GM19324 (cell line): Measurements from ENCODE around the gene FBXO46.
"Not testable (repeated sequence)": the region's sequence is repeated elsewhere in the genome, so short reads cannot be mapped to it uniquely, and the experiment has no call there.

ENCODE experiments used
- ATAC-seq: cut with Tn5 transposase; IDR thresholded peaks from one replicate; pipeline ENCODE4 v1.9.1; 2021; ENCODE audit warnings: mild to moderate bottlenecking, moderate library complexity; ENCODE audit not compliant: unreplicated experiment, low FRiP score

The FBXO46 gene

GRCh38 chr19:45766869-45767346 is 36.2 kb upstream of the FBXO46 start:
- ATAC-seq = no peak

DNA sequence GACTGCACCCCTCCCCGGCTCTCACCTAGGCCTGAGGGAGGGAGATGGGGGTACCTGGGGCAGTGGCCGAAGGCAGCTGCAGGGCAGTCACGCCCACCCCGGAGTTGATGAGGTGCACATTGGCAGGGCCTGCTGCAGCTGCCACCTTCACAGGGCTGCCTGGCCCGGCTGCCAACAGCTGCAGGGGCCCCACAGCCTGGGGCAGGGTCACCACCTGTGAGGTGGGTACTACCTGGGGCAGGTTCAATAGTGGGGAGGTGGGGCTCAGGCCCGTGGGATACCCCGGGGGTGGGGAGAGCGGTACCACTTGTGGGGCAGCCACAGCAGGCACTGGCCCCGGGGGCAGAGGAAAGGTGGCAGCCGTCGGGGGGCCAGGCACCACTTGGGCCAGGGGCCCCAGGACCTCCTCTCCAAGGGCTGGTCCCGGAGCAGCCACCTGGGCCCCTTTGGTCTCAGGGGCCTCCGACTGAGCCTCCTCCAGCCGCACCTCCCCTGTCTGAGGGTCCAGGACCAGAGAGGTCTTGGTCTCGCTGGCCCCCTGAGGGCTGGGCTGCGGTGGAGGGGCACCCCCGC is 35.7 kb upstream of the FBXO46 start:
- no peak for ATAC-seq

DNA sequence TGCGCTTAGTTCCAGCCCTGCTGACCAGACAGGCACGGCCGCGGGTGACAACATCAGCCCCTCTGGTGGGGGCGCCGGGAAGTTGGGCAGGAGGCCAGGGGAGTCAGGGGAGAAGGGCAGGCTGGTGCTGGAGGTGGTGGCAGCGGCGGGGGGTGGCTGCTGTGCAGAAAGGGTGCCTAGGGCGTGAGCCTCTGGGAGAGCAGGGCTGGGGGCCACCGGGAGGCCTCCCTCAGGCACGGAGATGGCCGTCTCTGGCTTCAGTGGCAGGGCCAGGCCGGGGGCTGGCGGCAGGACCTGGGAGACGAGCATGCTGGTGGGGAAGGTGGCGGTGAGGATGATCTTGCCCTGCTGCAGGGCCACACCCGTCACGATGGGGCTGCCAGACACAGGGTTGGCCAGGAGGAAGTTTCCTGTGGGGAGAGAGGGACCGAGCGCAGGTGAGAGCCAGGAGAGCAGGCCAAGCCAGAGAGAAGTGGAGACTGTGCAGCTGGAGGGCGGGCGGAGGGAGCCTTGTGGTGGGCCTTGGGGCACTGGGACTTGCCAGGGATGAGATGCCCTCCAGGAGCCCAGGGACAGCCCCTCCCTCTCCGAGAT is 35.1 kb upstream of the FBXO46 start:
- no peak for ATAC-seq

DNA sequence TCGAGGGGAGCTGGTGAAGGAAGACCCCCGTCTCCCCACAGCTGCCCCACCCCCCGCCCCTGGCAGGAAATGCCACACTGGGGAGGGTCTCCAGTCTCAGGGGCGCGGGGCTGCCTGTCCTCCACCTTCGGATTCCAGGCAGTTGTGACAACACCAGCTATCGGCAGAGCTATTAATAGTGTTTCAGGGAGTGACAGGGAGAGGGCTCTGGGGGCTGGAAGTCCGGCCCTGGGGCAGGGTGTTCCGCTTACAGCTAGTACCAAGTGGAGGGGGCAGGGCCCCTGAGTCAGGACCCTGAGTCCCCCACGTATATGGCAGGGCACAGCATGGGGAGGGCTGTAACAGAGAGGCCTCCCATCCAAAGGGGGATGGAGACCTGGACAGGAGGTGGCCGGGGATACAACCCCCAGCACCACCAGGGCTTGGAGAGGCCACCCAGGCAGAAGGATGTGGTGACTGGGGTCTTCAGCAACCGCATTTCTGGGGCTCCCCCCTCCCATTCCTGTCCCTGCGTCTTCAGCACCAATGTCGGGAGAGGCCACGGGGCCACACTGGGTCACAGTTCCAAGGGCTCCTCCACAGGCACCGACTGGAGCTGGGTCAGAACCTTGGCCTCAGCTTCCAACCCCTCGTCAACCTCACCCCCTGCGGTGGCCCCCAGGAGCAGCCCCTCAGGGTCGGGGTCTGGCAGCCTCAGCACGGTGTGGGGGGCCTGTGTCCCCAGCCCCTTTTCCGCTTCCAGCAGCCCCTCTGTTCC is 34.4 kb upstream of the FBXO46 start:
- no peak for ATAC-seq

DNA sequence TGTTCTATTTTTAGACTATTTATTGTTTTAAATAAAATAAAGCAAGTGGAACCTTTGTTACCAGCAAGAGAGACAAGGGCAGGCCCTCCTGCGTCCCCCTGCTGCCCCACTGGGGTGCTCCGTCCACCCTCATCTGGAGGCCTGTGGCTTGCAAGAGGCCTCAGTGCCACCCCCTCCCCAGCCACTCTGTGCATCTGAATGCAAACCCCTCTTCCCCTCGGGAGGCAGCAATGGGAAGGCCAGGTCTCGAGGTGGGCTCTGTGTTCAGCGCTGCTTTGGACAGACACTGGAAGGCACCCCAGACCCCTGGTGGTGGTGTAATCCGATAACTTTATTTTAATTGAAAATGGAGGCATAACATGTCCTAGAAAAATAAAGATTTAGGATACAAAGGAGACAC is 33.8 kb upstream of the FBXO46 start:
- ATAC-seq = no peak

DNA sequence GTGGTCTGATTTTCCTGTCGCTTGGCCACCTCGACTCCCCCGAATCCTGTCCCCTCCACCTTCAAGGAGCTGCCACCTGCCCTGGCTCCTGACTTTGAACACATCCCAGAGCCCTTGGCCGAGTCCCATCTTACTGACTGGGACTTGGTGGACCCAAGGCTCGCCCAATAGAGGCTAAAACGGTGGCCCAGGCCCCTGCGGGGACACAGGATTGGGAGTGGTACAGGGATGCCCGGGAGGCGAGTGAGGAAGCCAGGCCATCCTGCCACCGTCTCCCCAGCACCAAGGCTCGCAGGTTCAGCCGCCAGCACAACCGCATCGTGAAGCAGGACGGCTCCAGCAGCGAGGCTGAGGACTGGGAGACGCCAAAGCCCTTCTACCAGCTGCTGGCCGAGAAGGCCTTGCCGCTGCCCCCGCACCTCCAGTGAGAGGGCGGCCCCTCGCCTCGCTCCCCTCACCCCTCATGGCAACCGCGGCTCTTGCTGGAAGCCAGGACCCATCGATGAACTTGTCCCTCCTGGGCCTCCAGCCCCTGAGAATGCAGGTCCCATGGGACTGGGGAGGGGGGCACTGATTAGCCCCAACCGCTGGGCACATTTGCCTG is 33.1 kb upstream of the FBXO46 start:
- ATAC-seq = no peak

- ATAC-seq = no peak
Observed at GRCh38 chr19:45762870-45763631, 32.4 kb upstream of the FBXO46 start.

DNA sequence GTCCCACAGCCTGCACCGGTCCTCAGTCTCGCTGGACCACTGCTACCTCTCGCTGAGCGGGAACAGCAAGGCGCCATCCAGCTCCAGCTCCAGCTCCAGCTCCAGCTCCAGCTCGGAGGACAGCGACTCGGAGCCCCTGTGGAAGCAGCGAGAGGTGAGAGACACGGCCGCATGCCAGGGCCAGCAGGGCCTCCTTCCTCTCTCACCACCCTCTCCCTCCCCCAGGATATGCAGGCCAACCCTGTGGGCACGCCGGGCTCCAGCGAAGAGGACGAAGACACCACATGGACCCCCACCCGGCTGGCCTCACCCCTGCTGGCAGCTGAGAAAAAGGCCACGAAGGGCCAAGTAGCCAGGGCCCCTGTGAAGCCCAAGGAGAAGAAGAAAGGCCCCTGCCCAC is 31.0 kb upstream of the FBXO46 start:
- ATAC-seq = no peak

DNA sequence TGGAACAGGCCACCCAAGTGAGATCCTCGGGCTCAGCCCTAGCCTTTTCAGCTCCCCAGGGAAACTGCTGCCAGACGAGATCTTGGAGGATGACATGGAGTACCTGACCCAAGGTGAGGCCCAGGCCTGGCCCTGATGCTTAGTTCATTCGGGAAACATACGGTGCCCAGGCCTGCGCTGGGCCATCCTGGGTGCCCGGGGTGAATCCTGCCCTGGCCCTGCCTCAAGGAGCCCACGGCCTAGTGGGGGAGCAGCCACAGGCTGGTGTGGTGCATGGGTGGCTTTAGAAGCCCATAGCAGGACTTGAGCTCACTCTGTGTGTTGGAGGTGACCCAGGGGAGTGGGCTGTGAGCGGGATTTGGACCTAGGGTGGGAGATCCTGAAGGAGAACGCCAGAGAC is 28.2 kb upstream of the FBXO46 start:
- ATAC-seq = no peak

- no peak for ATAC-seq
Observed at GRCh38 chr19:45757695-45758094, 27.0 kb upstream of the FBXO46 start.

- ATAC-seq = no peak
Observed at GRCh38 chr19:45754323-45754722, 23.6 kb upstream of the FBXO46 start.

GRCh38 chr19:45753548-45753947 is 22.9 kb upstream of the FBXO46 start:
- ATAC-seq = no peak

GRCh38 chr19:45752639-45753038 is 21.9 kb upstream of the FBXO46 start:
- no peak for ATAC-seq

DNA sequence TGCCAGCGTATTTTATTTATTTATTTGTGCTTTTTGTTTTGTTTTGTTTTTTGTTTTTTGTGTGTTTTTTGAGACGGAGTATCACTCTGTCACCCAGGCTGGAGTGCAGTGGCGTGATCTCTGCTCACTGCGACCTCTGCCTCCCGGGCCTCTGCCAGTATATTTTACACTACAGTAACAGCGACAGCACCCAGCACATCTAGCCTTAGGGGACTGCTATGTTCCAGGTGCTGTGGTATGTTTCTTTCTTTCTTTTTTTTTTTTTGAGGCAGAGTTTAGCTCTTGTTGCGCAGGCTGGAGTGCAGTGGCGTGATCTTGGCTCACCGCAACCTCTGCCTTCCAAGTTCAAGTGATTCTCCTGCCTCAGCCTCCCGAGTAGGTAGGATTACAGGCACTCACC is 20.8 kb upstream of the FBXO46 start:
- ATAC-seq = not testable (repeated sequence)

DNA sequence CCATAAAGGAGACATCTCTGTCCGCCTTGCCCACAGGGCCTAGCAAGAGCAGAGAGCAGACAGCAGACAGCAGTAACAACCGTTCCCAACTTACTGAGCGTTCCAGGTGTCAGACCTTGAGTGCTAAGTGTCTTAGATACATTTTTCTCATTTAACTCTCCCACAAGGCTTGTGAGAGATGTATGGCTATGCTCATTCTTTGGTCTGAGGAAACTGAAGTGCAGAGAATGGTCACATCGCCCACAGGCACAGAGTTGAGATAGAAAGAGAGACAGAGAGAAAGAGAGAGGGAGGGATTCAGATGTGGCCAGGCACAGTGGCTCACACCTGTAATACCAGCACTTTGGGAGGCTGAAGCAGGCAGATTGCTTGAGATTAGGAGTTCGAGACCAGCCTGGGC is 16.8 kb upstream of the FBXO46 start:
- no peak for ATAC-seq

GRCh38 chr19:45746866-45747265 is 16.2 kb upstream of the FBXO46 start:
- no peak for ATAC-seq

DNA sequence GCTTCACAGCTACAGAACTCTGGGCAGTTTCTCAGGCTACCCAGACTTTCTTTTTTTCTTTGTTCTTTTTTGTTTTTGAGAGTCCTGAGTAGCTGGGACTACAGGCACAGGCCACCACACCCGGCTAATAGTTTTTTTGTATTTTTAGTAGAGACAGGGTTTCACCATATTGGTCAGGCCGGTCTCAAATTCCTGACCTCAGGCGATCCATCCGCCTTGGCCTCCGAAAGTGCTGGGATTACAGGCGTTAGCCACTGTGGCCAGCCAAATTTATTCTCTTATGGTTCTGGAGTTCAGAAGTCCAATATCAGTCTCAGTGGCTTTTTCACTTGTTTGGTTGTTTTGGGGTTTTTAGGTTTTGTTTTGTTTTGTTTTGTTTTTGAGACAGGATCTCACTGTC is 14.9 kb upstream of the FBXO46 start:
- no peak for ATAC-seq

GRCh38 chr19:45742969-45743368 is 12.3 kb upstream of the FBXO46 start:
- no peak for ATAC-seq

GRCh38 chr19:45739498-45740439 is 9.1 kb upstream of the FBXO46 start:
- ATAC-seq = no peak
